HepG2 (cell line): Measurements from ENCODE around the gene RNF8. TPM values are rescaled to one million over a fixed set of nuclear protein-coding genes. Genes with fewer than 3 reads are reported as not detected.

Source experiments
- ATAC-seq: fragments of 200-7000 bp; cut with Tn5 transposase; 3 replicates; pipeline ENCODE4 v1.9.1; 2020; ENCODE audit warnings: mild to moderate bottlenecking, moderate library complexity
- BruUV-seq: library from RNA; stranded (reverse); fragments of 400-500 nt; replicated peaks from 2 replicates; lab custom pipeline; 2021; lab: Mats Ljungman, UMichigan
- CTCF ChIA-PET: fragments of 300-600 bp; formaldehyde crosslinking; extraction: SDS; loops from one replicate; lab custom pipeline; 2021; ENCODE audit warnings: low total read pairs, inconsistent platforms, low intra/inter-chr PET ratio; lab: Yijun Ruan, JAX
- POLR2A ChIA-PET: fragments of 350-600 bp; sonication (Branson Sonifier 250); formaldehyde crosslinking; loops from one replicate; lab custom pipeline; 2020; ENCODE audit warnings: antibody characterized with exemption, inconsistent platforms; lab: Yijun Ruan, JAX
- DNase-seq: peaks from one replicate; pipeline ENCODE4 v3.0.0-alpha.2; 2015; ENCODE audit warnings: low spot score
- FAIRE-seq: peaks from 3 replicates; lab custom pipeline; 2011; peaks lifted over from hg19 to GRCh38; lab: Jason Lieb, UNC
- H2AFZ ChIP-seq: one replicate; pipeline ENCODE4 v1.6.1; 2011; ENCODE audit warnings: low read length, inconsistent platforms
- H3K27ac ChIP-seq: fragments of 300-600 bp; 3 replicates; pipeline ENCODE4 v1.8.0; 2011; ENCODE audit warnings: mixed run types, mild to moderate bottlenecking, mixed read lengths, low read length, inconsistent platforms; ENCODE audit not compliant: insufficient read depth; ENCODE audit errors: extremely low read length
- H3K27me3 ChIP-seq, 2 experiments: fragments of 200-600 bp in 1 of 2; 2 replicates in 1 of 2; 3 replicates in 1 of 2; pipeline versions ENCODE4 v1.6.0 to v1.8.0; 2011; ENCODE audit warnings: low read length in 2 of 2, mild to moderate bottlenecking in 2 of 2, moderate library complexity in 2 of 2, inconsistent platforms in 1 of 2; ENCODE audit not compliant: insufficient read depth in 2 of 2, control insufficient read depth in 1 of 2
- H3K36me3 ChIP-seq, 2 experiments: fragments of 200-600 bp in 1 of 2; replicated peaks in 1 of 2; 2 replicates in 1 of 2; 3 replicates in 1 of 2; pipeline versions ENCODE4 v1.5.1 to v1.8.0; 2011; ENCODE audit warnings: low read length in 2 of 2, inconsistent platforms in 1 of 2; ENCODE audit not compliant: insufficient read depth in 2 of 2, control insufficient read depth in 1 of 2
- H3K4me1 ChIP-seq: 2 replicates; pipeline ENCODE4 v1.5.1; 2012; ENCODE audit warnings: low read length, inconsistent platforms; ENCODE audit not compliant: insufficient read depth
- H3K4me2 ChIP-seq: 2 replicates; pipeline ENCODE4 v1.6.0; 2011; ENCODE audit warnings: low read depth, low read length, inconsistent platforms
- H3K4me3 ChIP-seq, 3 experiments: fragments of 200-600 bp in 1 of 3; sonication (generic), shearing (Covaris generic) in 1 of 3; replicated peaks in 1 of 3; 2 replicates each; pipeline ENCODE4 v1.5.1; 2011 to 2016; ENCODE audit warnings: low read length in 3 of 3, inconsistent platforms in 2 of 3, low read depth in 2 of 3, mild to moderate bottlenecking in 2 of 3, control low read depth in 1 of 3, mixed read lengths in 1 of 3; ENCODE audit not compliant: insufficient read depth in 1 of 3
- H3K79me2 ChIP-seq: one replicate; pipeline ENCODE4 v1.6.1; 2011; ENCODE audit warnings: low read length, inconsistent platforms; ENCODE audit not compliant: insufficient read depth
- H3K9ac ChIP-seq: 2 replicates; pipeline ENCODE4 v1.6.0; 2011; ENCODE audit warnings: mild to moderate bottlenecking, low read depth, low read length, inconsistent platforms; ENCODE audit not compliant: insufficient read depth
- H3K9me3 ChIP-seq: 2 replicates; pipeline ENCODE4 v1.5.1; 2012; ENCODE audit warnings: mild to moderate bottlenecking, low read length
- H4K20me1 ChIP-seq: 2 replicates; pipeline ENCODE4 v1.6.0; 2011; ENCODE audit warnings: inconsistent platforms, mild to moderate bottlenecking, low read length, moderate library complexity; ENCODE audit not compliant: insufficient read depth
- BORCS8-MEF2B ChIP-seq: sonication (generic); formaldehyde crosslinking; IDR thresholded peaks from 2 replicates; pipeline ENCODE4 v1.8.0; 2022; ENCODE audit warnings: mild to moderate bottlenecking, missing genetic modification reagents
- ELF3 ChIP-seq: IDR thresholded peaks from 2 replicates; pipeline ENCODE4 v1.6.1; 2016; ENCODE audit warnings: missing genetic modification reagents, missing compliant biosample characterization
- PAF1 ChIP-seq: IDR thresholded peaks from 2 replicates; pipeline ENCODE4 v1.6.1; 2016; ENCODE audit warnings: missing genetic modification reagents, missing compliant biosample characterization
- RBM22 ChIP-seq: fragments of 200-400 bp; formaldehyde crosslinking; optimal IDR thresholded peaks from 2 replicates; pipeline ENCODE3; 2017; ENCODE audit warnings: mild to moderate bottlenecking, low read length, moderate library complexity
- ZNF282 ChIP-seq: fragments of 450-650 bp; IDR thresholded peaks from 2 replicates; pipeline ENCODE4 v1.6.1; 2018; ENCODE audit not compliant: partially characterized antibody
- ZNF616 ChIP-seq: sonication (generic); formaldehyde crosslinking; IDR thresholded peaks from 2 replicates; pipeline ENCODE4 v1.5.0; 2020; ENCODE audit warnings: low read depth, mild to moderate bottlenecking, missing genetic modification reagents
- ZNF660 ChIP-seq: sonication (generic); formaldehyde crosslinking; IDR thresholded peaks from 2 replicates; pipeline ENCODE4 v1.5.1; 2020; ENCODE audit warnings: mild to moderate bottlenecking, low read depth, missing genetic modification reagents, borderline replicate concordance
- WGBS: methylation state at CpG from one replicate; pipeline ENCODE4 v1.1.6; 2017; ENCODE audit warnings: low lambda C conversion rate; 5-methylcytosine and 5-hydroxymethylcytosine counted together
- in situ Hi-C: cut with HindIII; loops from 2 replicates; pipeline ENCODE4 v1.10.0; 2017; ENCODE audit warnings: low pct_unique_long_range_greater_than_20kb; ENCODE audit not compliant: extremely low pct_ligation_motif_present
- intact Hi-C: fragments of 100-400 bp; cut with micrococcal nuclease; formaldehyde crosslinking; loops from one replicate; pipeline ENCODE4 v1.10.0; 2022; ENCODE audit not compliant: unreplicated experiment
- polyA plus RNA-seq, 8 experiments: library from polyadenylated mRNA; depleted of rRNA in 3 of 8; stranded (reverse) in 7 of 8; unstranded in 1 of 8; fragments of >200 nt; fragmentation: Illumina TruSeq in 4 of 8; extraction: Trizol in 4 of 8; gene quantifications; 2 replicates each; pipeline versions ENCODE4 v1.2.1 to v1.2.3, GENCODE V29; 2011 to 2016; ENCODE audit warnings: low read depth in 4 of 8, missing spikeins in 1 of 8, mixed read lengths in 1 of 8; ENCODE audit not compliant: insufficient read depth in 1 of 8
- total RNA-seq, 5 experiments: library from RNA; depleted of rRNA; stranded (reverse); fragments of >200 nt; fragmentation: Illumina TruSeq; extraction: Trizol; gene quantifications; 2 replicates each; pipeline ENCODE4 v1.2.3, GENCODE V29; 2016; ENCODE audit warnings: low read depth in 1 of 5
- TF ChIP-seq, protein P1 (sequence below): sonication (generic); formaldehyde crosslinking; IDR thresholded peaks from 2 replicates; pipeline ENCODE4 v1.4.0; 2020; ENCODE audit warnings: low read depth, mild to moderate bottlenecking, missing genetic modification reagents
- TF ChIP-seq, protein P2 (sequence below): sonication (generic); formaldehyde crosslinking; IDR thresholded peaks from 2 replicates; pipeline ENCODE4 v1.4.0; 2020; ENCODE audit warnings: missing genetic modification reagents, borderline replicate concordance
- TF ChIP-seq, protein P3 (sequence below): sonication (generic); formaldehyde crosslinking; IDR thresholded peaks from 2 replicates; pipeline ENCODE4 v1.8.1; 2023; ENCODE audit warnings: mild to moderate bottlenecking, missing genetic modification reagents, borderline replicate concordance
- TF ChIP-seq, protein P4 (sequence below): sonication (generic); formaldehyde crosslinking; IDR thresholded peaks from 2 replicates; pipeline ENCODE4 v1.8.0; 2023; ENCODE audit warnings: mild to moderate bottlenecking, missing genetic modification reagents

RNF8 gene
- total and polyA plus RNA-seq, 2 of the 13 experiments (the other 11 are each of a cell fraction or from before 2014, with no cell fraction given) = 21.8 to 47.6 TPM

DNA sequence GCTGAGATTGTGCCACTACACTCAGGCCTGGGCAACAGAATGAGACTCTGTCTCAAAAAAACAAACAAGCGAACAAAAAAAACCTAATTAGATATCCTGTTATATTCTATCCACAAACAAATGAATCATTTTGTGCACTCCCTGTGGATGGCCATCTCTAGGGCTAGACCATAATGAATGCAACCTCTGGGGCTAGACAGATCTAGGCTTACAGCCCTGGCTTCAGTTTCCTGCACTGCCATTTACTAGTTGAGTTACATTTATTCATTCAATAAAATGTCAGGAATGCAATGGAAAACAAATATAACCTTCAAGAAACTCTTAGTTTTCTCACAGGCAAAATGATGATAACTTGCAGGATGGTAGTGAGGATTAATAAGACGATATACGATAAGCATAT lies 6.6 kb upstream of the RNF8 start:
- ChIA-PET CTCF (no interaction called here), POLR2A (no interaction called here)
- no TSS peak for BruUV-seq
- Histone ChIP-seq H3K79me2 (no peaks in the 10 kb centered on the region), H3K4me3 (no peak overlapping the region), H3K9ac (no peak overlapping the region), H3K9me3 (no peaks in the 10 kb centered on the region), H3K36me3 (no peaks in the 10 kb centered on the region), H4K20me1 (no peaks in the 10 kb centered on the region), H3K4me1 (no peaks in the 10 kb centered on the region), H3K27ac (no peak overlapping the region), H2AFZ (no peak overlapping the region), H3K4me2 (no peak overlapping the region), H3K27me3 (no peaks in the 10 kb centered on the region)
- WGBS = 71% methylated on average over 3 of the region's 3 CpGs
- no peak for TF ChIP-seq RBM22
- no peak for TF ChIP-seq ZNF282
- no peak for TF ChIP-seq BORCS8-MEF2B (CRISPR knock-in tag)
- TF ChIP-seq, protein P1, sequence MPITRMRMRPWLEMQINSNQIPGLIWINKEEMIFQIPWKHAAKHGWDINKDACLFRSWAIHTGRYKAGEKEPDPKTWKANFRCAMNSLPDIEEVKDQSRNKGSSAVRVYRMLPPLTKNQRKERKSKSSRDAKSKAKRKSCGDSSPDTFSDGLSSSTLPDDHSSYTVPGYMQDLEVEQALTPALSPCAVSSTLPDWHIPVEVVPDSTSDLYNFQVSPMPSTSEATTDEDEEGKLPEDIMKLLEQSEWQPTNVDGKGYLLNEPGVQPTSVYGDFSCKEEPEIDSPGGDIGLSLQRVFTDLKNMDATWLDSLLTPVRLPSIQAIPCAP (CRISPR knock-in tag) = no peak
- TF ChIP-seq, protein P2, sequence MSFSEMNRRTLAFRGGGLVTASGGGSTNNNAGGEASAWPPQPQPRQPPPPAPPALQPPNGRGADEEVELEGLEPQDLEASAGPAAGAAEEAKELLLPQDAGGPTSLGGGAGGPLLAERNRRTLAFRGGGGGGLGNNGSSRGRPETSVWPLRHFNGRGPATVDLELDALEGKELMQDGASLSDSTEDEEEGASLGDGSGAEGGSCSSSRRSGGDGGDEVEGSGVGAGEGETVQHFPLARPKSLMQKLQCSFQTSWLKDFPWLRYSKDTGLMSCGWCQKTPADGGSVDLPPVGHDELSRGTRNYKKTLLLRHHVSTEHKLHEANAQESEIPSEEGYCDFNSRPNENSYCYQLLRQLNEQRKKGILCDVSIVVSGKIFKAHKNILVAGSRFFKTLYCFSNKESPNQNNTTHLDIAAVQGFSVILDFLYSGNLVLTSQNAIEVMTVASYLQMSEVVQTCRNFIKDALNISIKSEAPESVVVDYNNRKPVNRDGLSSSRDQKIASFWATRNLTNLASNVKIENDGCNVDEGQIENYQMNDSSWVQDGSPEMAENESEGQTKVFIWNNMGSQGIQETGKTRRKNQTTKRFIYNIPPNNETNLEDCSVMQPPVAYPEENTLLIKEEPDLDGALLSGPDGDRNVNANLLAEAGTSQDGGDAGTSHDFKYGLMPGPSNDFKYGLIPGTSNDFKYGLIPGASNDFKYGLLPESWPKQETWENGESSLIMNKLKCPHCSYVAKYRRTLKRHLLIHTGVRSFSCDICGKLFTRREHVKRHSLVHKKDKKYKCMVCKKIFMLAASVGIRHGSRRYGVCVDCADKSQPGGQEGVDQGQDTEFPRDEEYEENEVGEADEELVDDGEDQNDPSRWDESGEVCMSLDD (CRISPR knock-in tag) = no peak
- TF ChIP-seq PAF1 (CRISPR knock-in tag) = no peak
- TF ChIP-seq, protein P3, sequence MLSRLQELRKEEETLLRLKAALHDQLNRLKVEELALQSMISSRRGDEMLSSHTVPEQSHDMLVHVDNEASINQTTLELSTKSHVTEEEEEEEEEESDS (CRISPR knock-in tag) = no peak
- TF ChIP-seq ZNF660 (CRISPR knock-in tag) = no peak
- TF ChIP-seq, protein P4, sequence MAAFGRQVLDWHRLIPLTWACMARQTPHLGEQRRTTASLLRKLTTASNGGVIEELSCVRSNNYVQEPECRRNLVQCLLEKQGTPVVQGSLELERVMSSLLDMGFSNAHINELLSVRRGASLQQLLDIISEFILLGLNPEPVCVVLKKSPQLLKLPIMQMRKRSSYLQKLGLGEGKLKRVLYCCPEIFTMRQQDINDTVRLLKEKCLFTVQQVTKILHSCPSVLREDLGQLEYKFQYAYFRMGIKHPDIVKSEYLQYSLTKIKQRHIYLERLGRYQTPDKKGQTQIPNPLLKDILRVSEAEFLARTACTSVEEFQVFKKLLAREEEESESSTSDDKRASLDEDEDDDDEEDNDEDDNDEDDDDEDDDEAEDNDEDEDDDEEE (CRISPR knock-in tag) = no peak
- TF ChIP-seq ZNF616 (CRISPR knock-in tag) = no peak
- no peak for TF ChIP-seq ELF3 (CRISPR knock-in tag)
- FAIRE-seq (no peak), ATAC-seq (no peak), DNase-seq (no peak)
- intact Hi-C loops = no loop called here
- in situ Hi-C loops = no loop called here
